Dedifferentiated amniotic fluid mesenchymal stem cell (primary cell): ENCODE data around the gene SSNA1.
"Not testable (repeated sequence)": the region's sequence is repeated elsewhere in the genome, so short reads cannot be mapped to it uniquely, and the experiment has no call there.

Source experiments
- DNase-seq: peaks from one replicate; pipeline ENCODE4 v3.0.0-alpha.2; 2016; ENCODE audit errors: extremely low spot score

The SSNA1 gene

GRCh38 chr9:137233143-137233980 lies 44.9 kb downstream of the SSNA1 start:
- DNase-seq, result no peak

- no peak for DNase-seq
These were observed 45.7 kb downstream of the SSNA1 start for GRCh38 chr9:137234055-137234697.

GRCh38 chr9:137234758-137235423 lies 46.4 kb downstream of the SSNA1 start:
- no peak for DNase-seq

- DNase-seq, result no peak
These were observed 47.2 kb downstream of the SSNA1 start for GRCh38 chr9:137235424-137236237.

GRCh38 chr9:137236238-137236935 lies 47.9 kb downstream of the SSNA1 start:
- DNase-seq, result peak; percentile 58

GRCh38 chr9:137236936-137237421 lies 48.5 kb downstream of the SSNA1 start:
- no peak for DNase-seq

GRCh38 chr9:137237759-137238726 lies 49.6 kb downstream of the SSNA1 start:
- DNase-seq, result no peak

- not testable (repeated sequence) for DNase-seq
These were observed 51.2 kb downstream of the SSNA1 start for GRCh38 chr9:137239541-137240200.
